HG03439 (cell line): ENCODE results near the gene CNOT8.
"Not testable (repeated sequence)": the region's sequence is repeated elsewhere in the genome, so short reads cannot be mapped to it uniquely, and the experiment has no call there.

ENCODE experiments used
- ATAC-seq: cut with Tn5 transposase; IDR thresholded peaks from one replicate; pipeline ENCODE4 v1.9.1; 2021; ENCODE audit warnings: mild to moderate bottlenecking, moderate library complexity; ENCODE audit not compliant: unreplicated experiment

CNOT8 gene

GRCh38 chr5:154858297-154858971, at the start of gene CNOT8:
CNOT8 (plus strand) TSS chr5:154858627; CDS start chr5:154863279, 4,652 bp downstream.
- ATAC-seq: peak; percentile 80

- ATAC-seq: no peak
Measured at GRCh38 chr5:154811239-154811638, 47.2 kb upstream of the CNOT8 start.

- ATAC-seq: no peak
Measured at GRCh38 chr5:154811653-154812465, 46.6 kb upstream of the CNOT8 start.

GRCh38 chr5:154813158-154813557, 45.3 kb upstream of the CNOT8 start:
- ATAC-seq: no peak

GRCh38 chr5:154813736-154814135, 44.7 kb upstream of the CNOT8 start:
- ATAC-seq: no peak

- ATAC-seq: no peak
Measured at GRCh38 chr5:154815025-154815424, 43.4 kb upstream of the CNOT8 start.

- no peak for ATAC-seq
Measured at GRCh38 chr5:154815684-154816247, 42.7 kb upstream of the CNOT8 start.

GRCh38 chr5:154816891-154817492, 41.4 kb upstream of the CNOT8 start:
- no peak for ATAC-seq

GRCh38 chr5:154817815-154818214, 40.6 kb upstream of the CNOT8 start:
- ATAC-seq: no peak

- no peak for ATAC-seq
Measured at GRCh38 chr5:154818471-154819116, 39.8 kb upstream of the CNOT8 start.

- ATAC-seq: no peak
Measured at GRCh38 chr5:154819546-154819945, 38.9 kb upstream of the CNOT8 start.

- no peak for ATAC-seq
Measured at GRCh38 chr5:154820383-154820782, 38.0 kb upstream of the CNOT8 start.

GRCh38 chr5:154822896-154823295, 35.5 kb upstream of the CNOT8 start:
- not testable (repeated sequence) for ATAC-seq

- ATAC-seq: no peak
Measured at GRCh38 chr5:154823605-154824004, 34.8 kb upstream of the CNOT8 start.

- ATAC-seq: no peak
Measured at GRCh38 chr5:154824070-154824469, 34.4 kb upstream of the CNOT8 start.

GRCh38 chr5:154829181-154829588, 29.2 kb upstream of the CNOT8 start:
- no peak for ATAC-seq

GRCh38 chr5:154829589-154830218, 28.7 kb upstream of the CNOT8 start:
- ATAC-seq: no peak

- no peak for ATAC-seq
Measured at GRCh38 chr5:154830219-154830595, 28.2 kb upstream of the CNOT8 start.

- no peak for ATAC-seq
Measured at GRCh38 chr5:154830596-154830995, 27.8 kb upstream of the CNOT8 start.

- no peak for ATAC-seq
Measured at GRCh38 chr5:154831451-154831850, 27.0 kb upstream of the CNOT8 start.

GRCh38 chr5:154832804-154833203, 25.6 kb upstream of the CNOT8 start:
- not testable (repeated sequence) for ATAC-seq
